Right lobe of liver (tissue), 6 donors: Measurements from ENCODE around the gene PKD1. TPM values are rescaled to one million over a fixed set of nuclear protein-coding genes. Genes with fewer than 3 reads are reported as not detected.

Source experiments
- ATAC-seq, 4 donors: fragments of 200-7000 bp; cut with Tn5 transposase; one replicate each; pipeline ENCODE4 v1.9.1; 2020; ENCODE audit warnings: mild to moderate bottlenecking in 4 of 4, moderate library complexity in 4 of 4
- DNase-seq, 3 donors: peaks; one replicate each; pipeline ENCODE4 v3.0.0-alpha.2; 2020
- H3K27ac ChIP-seq, 3 donors: fragments of 200-600 bp; one replicate each; pipeline ENCODE4 v1.8.0; 2022
- H3K27me3 ChIP-seq, 2 donors: fragments of 200-600 bp; one replicate each; pipeline ENCODE4 v1.8.0; 2022
- H3K36me3 ChIP-seq, 4 donors: fragments of 200-600 bp; sonication (generic) in 1 of 4; one replicate each; pipeline versions ENCODE4 v1.5.1 to v1.8.0; 2017 to 2022; ENCODE audit warnings: control low read depth in 1 of 4
- H3K4me1 ChIP-seq, 4 donors: fragments of 200-600 bp; sonication (generic) in 1 of 4; one replicate each; pipeline versions ENCODE4 v1.5.1 to v1.8.0; 2017 to 2022; ENCODE audit warnings: control low read depth in 1 of 4
- H3K4me3 ChIP-seq, 3 donors: fragments of 200-600 bp; one replicate each; pipeline ENCODE4 v1.8.0; 2022
- H3K9me3 ChIP-seq, 4 donors: fragments of 200-600 bp; sonication (generic) in 1 of 4; one replicate each; pipeline versions ENCODE4 v1.5.1 to v1.8.0; 2017 to 2022; ENCODE audit warnings: control low read depth in 1 of 4
- CTCF ChIP-seq, 4 donors: fragments of 200-600 bp in 3 of 4; fragments of 450-650 bp in 1 of 4; IDR thresholded peaks; one replicate each; pipeline versions ENCODE4 v1.5.1 to v1.8.0; 2016 to 2022; ENCODE audit warnings: antibody characterized with exemption in 4 of 4, mild to moderate bottlenecking in 2 of 4
- POLR2A ChIP-seq: fragments of 450-650 bp; IDR thresholded peaks from one replicate; pipeline ENCODE4 v1.6.1; 2017; ENCODE audit warnings: antibody characterized with exemption, mild to moderate bottlenecking
- WGBS: methylation state at CpG from one replicate; pipeline ENCODE4 v1.1.6; 2018; ENCODE audit warnings: low coverage, low lambda C conversion rate; ENCODE audit not compliant: insufficient coverage; ENCODE audit errors: missing lambda C conversion rate; 5-methylcytosine and 5-hydroxymethylcytosine counted together
- intact Hi-C, 2 donors: fragments of 100-400 bp; cut with DNase I; formaldehyde crosslinking; loops; one replicate each; pipeline versions ENCODE4 v1.11.2 to v1.14.1; 2022
- total RNA-seq, 6 experiments: library from RNA; depleted of rRNA in 2 of 6; stranded (reverse); fragments of >200 nt in 2 of 6; fragmentation: NEBNext Ultra II Directional in 3 of 6; extraction: Animal tissue kit (Norgen Biotek cat#: 25700) in 3 of 6; gene quantifications; one replicate each; pipeline versions ENCODE4 v1.1.0 to v1.2.4, GENCODE V29; 2016 to 2023
- donor health status: DM: no; HTN: yes; CAD: no.
- donor health status: DM: no; HTN: no; CAD: no.
- donor health status: DM: no; HTN: no; CAD: no.
- donor health status: DM: no; HTN: yes; CAD: no.
- donor health status: DM: no; HTN: yes; CAD: no.

Gene PKD1
- total RNA-seq, 6 experiments from 2014 or later = 28.5 to 58.2 (median 42.8) TPM

DNA sequence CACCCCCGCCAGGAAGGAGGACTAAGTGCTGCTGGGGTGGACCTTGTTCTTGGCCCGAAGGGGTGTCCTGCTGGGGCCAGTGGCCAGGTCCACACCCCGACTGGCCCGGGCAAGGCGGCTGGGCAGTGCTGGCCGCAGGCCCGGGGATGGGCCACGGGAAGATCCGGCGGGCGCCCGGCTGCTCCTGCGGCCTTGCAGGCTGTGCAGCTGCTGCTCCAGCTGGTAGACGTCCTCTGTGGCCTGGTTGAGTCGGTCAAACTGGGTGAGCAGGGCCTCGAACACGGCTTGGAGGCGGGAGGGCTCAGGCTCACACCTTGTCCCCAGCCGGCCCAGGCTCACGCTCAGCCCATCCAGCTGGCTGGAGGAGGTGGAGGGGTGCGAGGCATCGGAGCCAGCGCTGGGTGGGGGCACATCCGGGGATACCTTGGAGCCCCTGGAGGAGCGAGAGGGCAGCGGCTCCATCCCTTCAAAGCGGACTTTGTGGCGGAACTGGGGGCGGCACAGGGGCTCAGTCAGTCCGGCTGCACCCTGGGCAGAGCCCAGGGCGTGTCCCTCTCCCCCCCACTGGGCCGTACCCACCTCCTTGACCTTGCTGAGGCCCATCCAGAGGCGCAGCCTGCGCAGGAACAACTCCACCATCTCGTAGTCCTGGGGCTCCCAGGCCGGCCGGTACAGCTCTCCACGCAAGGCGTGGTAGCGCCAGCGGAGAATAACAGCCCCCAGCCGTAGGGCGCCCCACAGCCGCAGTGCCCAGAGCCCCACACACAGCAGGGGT, 45.8 kb downstream of the PKD1 start:
- intact Hi-C loops = no loop called here
- ATAC-seq = peak; percentile 11 to 44 (median 40)
- Histone ChIP-seq H3K27ac (peak overlapping the region in 2 of 3 donors; percentile 26 to 40), H3K4me3 (peak overlapping the region in 2 of 3 donors; percentile 40 to 47), H3K27me3 (no peaks in the 10 kb centered on the region), H3K4me1 (peaks cover 0 to 59% (median 25%) of the 10 kb centered on the region in 4 donors), H3K9me3 (no peaks in the 10 kb centered on the region), H3K36me3 (peaks cover 0 to 41% (median 6%) of the 10 kb centered on the region in 4 donors)
- peak; percentile 48 to 89 (median 85) for DNase-seq
- no peak for TF ChIP-seq POLR2A
- TF ChIP-seq CTCF (IDR thresholded peaks at IDR 0.05) = no peak
- 100% methylated on average over 1 of the region's 44 CpGs for WGBS

- 90% methylated on average over 5 of the region's 20 CpGs for WGBS
- peaks cover 0 to 59% (median 25%) of the 10 kb centered on the region in 4 donors for H3K4me1 ChIP-seq
- H3K27ac ChIP-seq = peak overlapping the region in 1 of 3 donors; percentile 26
- peaks cover 0 to 45% (median 6%) of the 10 kb centered on the region in 4 donors for H3K36me3 ChIP-seq
- no peak for TF ChIP-seq CTCF (IDR thresholded peaks at IDR 0.05)
- TF ChIP-seq POLR2A = no peak
- H3K27me3 ChIP-seq = no peaks in the 10 kb centered on the region
- H3K9me3 ChIP-seq = no peaks in the 10 kb centered on the region
- DNase-seq (no peak), ATAC-seq (no peak)
- intact Hi-C loops = no loop called here
- H3K4me3 ChIP-seq = peak overlapping the region in 2 of 3 donors; percentile 40 to 47
Observed at GRCh38 chr16:2088759-2089358, 46.8 kb downstream of the PKD1 start.

DNA sequence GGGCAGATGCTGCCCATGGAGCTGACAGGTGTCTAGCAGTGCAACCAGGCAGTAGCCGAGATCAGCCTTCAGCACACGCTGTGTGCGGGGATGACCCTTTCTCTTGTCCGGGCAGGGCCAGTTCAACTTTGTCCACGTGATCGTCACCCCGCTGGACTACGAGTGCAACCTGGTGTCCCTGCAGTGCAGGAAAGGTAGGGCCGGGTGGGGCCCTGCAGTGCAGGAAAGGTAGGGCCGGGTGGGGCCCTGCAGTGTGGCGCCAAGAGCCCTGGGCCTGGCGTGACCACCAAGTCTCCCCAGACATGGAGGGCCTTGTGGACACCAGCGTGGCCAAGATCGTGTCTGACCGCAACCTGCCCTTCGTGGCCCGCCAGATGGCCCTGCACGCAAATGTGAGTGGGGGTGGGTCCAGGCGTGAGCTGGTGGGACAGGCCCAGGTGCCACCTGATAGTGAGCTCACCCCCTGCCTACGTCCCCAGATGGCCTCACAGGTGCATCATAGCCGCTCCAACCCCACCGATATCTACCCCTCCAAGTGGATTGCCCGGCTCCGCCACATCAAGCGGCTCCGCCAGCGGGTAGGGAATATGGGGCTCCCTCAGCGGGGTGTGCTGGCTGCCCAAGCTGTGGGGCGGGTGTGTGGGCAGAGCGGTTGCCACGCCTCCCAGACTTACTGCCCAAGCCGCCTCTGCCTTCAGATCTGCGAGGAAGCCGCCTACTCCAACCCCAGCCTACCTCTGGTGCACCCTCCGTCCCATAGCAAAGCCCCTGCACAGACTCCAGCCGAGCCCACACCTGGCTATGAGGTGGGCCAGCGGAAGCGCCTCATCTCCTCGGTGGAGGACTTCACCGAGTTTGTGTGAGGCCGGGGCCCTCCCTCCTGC, 47.7 kb downstream of the PKD1 start:
- TF ChIP-seq CTCF (IDR thresholded peaks at IDR 0.05) = no peak
- TF ChIP-seq POLR2A = no peak
- Histone ChIP-seq H3K36me3 (peaks cover 0 to 38% (median 6%) of the 10 kb centered on the region in 4 donors), H3K27ac (peak overlapping the region in 1 of 3 donors; percentile 74), H3K4me1 (peaks cover 0 to 59% (median 25%) of the 10 kb centered on the region in 4 donors), H3K9me3 (no peaks in the 10 kb centered on the region), H3K4me3 (no peak overlapping the region), H3K27me3 (no peaks in the 10 kb centered on the region)
- no CpG with 5 or more reads among the region's 41 CpGs for WGBS
- ATAC-seq = peak; percentile 2 to 43 (median 26)
- peak in 2 of 3 donors; percentile 85 to 90 for DNase-seq
- intact Hi-C loops = no loop called here
